CD4-positive, alpha-beta T cell (primary cell): ENCODE measurements around the gene AGO4. TPM values are rescaled to one million over a fixed set of nuclear protein-coding genes. Genes with fewer than 3 reads are reported as not detected.

Experiments
- ATAC-seq: fragments of 200-7000 bp; cut with Tn5 transposase; one replicate; pipeline ENCODE4 v1.10.0; 2022; ENCODE audit warnings: mild to moderate bottlenecking; ENCODE audit not compliant: poor library complexity
- CTCF ChIA-PET: fragments of 350-600 bp; sonication (Branson Sonifier 250); formaldehyde crosslinking; loops from one replicate; lab custom pipeline; 2021; ENCODE audit warnings: antibody characterized with exemption, inconsistent platforms; lab: Charles Lee
- POLR2A ChIA-PET: fragments of 350-600 bp; sonication (Branson Sonifier 250); formaldehyde crosslinking; loops from one replicate; lab custom pipeline; 2021; ENCODE audit warnings: antibody characterized with exemption, inconsistent platforms; lab: Charles Lee
- DNase-seq, 14 experiments: peaks; one replicate each; pipeline ENCODE4 v3.0.0-alpha.2; 2013 to 2020; ENCODE audit warnings: mixed read lengths in 2 of 14
- H3K27ac ChIP-seq, 2 donors: one replicate each; pipeline versions ENCODE4 v1.5.1 to v1.7.0; 2013; ENCODE audit warnings: low read length in 2 of 2, low read depth in 1 of 2, mild to moderate bottlenecking in 1 of 2
- H3K27me3 ChIP-seq, 2 experiments: 1 replicate in 1 of 2; 2 replicates in 1 of 2; pipeline versions ENCODE4 v1.6.1 to v1.7.0; 2013; ENCODE audit warnings: low read length in 2 of 2, control low read depth in 1 of 2, mild to moderate bottlenecking in 1 of 2, moderate library complexity in 1 of 2; ENCODE audit not compliant: insufficient read depth in 2 of 2, control insufficient read depth in 1 of 2
- H3K36me3 ChIP-seq: one replicate; pipeline ENCODE4 v1.6.1; 2013; ENCODE audit warnings: low read length, control low read depth; ENCODE audit not compliant: insufficient read depth
- H3K4me1 ChIP-seq: one replicate; pipeline ENCODE4 v1.6.1; 2013; ENCODE audit warnings: low read length, control low read depth; ENCODE audit not compliant: insufficient read depth
- H3K4me3 ChIP-seq: one replicate; pipeline ENCODE4 v1.5.1; 2013; ENCODE audit warnings: mild to moderate bottlenecking, low read length, moderate library complexity
- H3K9me3 ChIP-seq, 2 experiments: 1 replicate in 1 of 2; 2 replicates in 1 of 2; pipeline versions ENCODE4 v1.6.1 to v1.7.0; 2013; ENCODE audit warnings: low read length in 2 of 2, mild to moderate bottlenecking in 2 of 2, control low read depth in 1 of 2, moderate library complexity in 1 of 2; ENCODE audit not compliant: control insufficient read depth in 1 of 2, insufficient read depth in 1 of 2
- H3K27ac Mint-ChIP-seq: one replicate; pipeline ENCODE4 v1.8.0; 2020; ENCODE audit warnings: mixed read lengths
- H3K27me3 Mint-ChIP-seq: one replicate; pipeline ENCODE4 v1.8.0; 2021; ENCODE audit warnings: mixed read lengths
- H3K36me3 Mint-ChIP-seq: one replicate; pipeline ENCODE4 v1.8.0; 2021; ENCODE audit warnings: low read depth, mixed read lengths
- H3K4me1 Mint-ChIP-seq: one replicate; pipeline ENCODE4 v1.8.0; 2021; ENCODE audit warnings: low read depth, mixed read lengths
- H3K4me3 Mint-ChIP-seq: one replicate; pipeline ENCODE4 v1.8.0; 2020; ENCODE audit warnings: mild to moderate bottlenecking, mixed read lengths
- H3K9me3 Mint-ChIP-seq: one replicate; pipeline ENCODE4 v1.8.0; 2020; ENCODE audit warnings: mixed read lengths
- CTCF ChIP-seq: fragments of 200-600 bp; IDR thresholded peaks from one replicate; pipeline ENCODE4 v1.8.0; 2022; ENCODE audit warnings: antibody characterized with exemption, mild to moderate bottlenecking
- intact Hi-C, 2 experiments: fragments of 100-400 bp; cut with DNase I in 1 of 2; cut with micrococcal nuclease in 1 of 2; formaldehyde crosslinking; loops; one replicate each; pipeline versions ENCODE4 v1.15.1 to v1.9.0; 2023 to 2025; cut with DNase I, micrococcal nuclease
- total RNA-seq, 174 experiments: library from RNA in 2 of 174; stranded (reverse) in 2 of 174; gene quantifications; one replicate each; pipeline ENCODE4 v1.2.3 and lab custom pipeline; 2021 to 2026

AGO4 gene
- total RNA-seq, 2 experiments from 2014 or later = 7.4 to 8.1 TPM

- Histone ChIP-seq H3K9me3 (no peaks in the 10 kb centered on the region), H3K36me3 (peaks cover 42% of the 10 kb centered on the region), H3K4me1 (no peaks in the 10 kb centered on the region), H3K27ac (no peak overlapping the region), H3K27me3 (no peaks in the 10 kb centered on the region), H3K4me3 (no peak overlapping the region)
- CTCF ChIA-PET = no interaction called here
- no peak for TF ChIP-seq CTCF
- ATAC-seq (no peak), DNase-seq (no peak)
- POLR2A ChIA-PET = no interaction called here
- H3K27ac Mint-ChIP-seq = no peak overlapping the region
- H3K36me3 Mint-ChIP-seq = peaks cover 70% of the 10 kb centered on the region
- no peaks in the 10 kb centered on the region for H3K4me1 Mint-ChIP-seq
- no peak overlapping the region for H3K4me3 Mint-ChIP-seq
- intact Hi-C loops = no loop called here
- no peaks in the 10 kb centered on the region for H3K9me3 Mint-ChIP-seq
- H3K27me3 Mint-ChIP-seq = no peaks in the 10 kb centered on the region
These were observed 43.5 kb downstream of the AGO4 start for GRCh38 chr1:35851132-35851869.

GRCh38 chr1:35852241-35852640, 44.4 kb downstream of the AGO4 start:
- Mint-ChIP-seq H3K4me1 (no peaks in the 10 kb centered on the region), H3K36me3 (peaks cover 70% of the 10 kb centered on the region), H3K27ac (no peak overlapping the region), H3K4me3 (no peak overlapping the region), H3K9me3 (no peaks in the 10 kb centered on the region), H3K27me3 (no peaks in the 10 kb centered on the region)
- Histone ChIP-seq H3K27me3 (no peaks in the 10 kb centered on the region), H3K4me3 (no peak overlapping the region), H3K27ac (no peak overlapping the region), H3K4me1 (no peaks in the 10 kb centered on the region), H3K9me3 (no peaks in the 10 kb centered on the region), H3K36me3 (peaks cover 42% of the 10 kb centered on the region)
- no peak for TF ChIP-seq CTCF
- ChIA-PET POLR2A (no interaction called here), CTCF (no interaction called here)
- ATAC-seq = no peak
- intact Hi-C loops = no loop called here
- no peak for DNase-seq

- Mint-ChIP-seq H3K9me3 (no peaks in the 10 kb centered on the region), H3K27me3 (no peaks in the 10 kb centered on the region), H3K36me3 (peaks cover 55% of the 10 kb centered on the region), H3K27ac (no peak overlapping the region), H3K4me3 (no peak overlapping the region), H3K4me1 (no peaks in the 10 kb centered on the region)
- Histone ChIP-seq H3K9me3 (no peaks in the 10 kb centered on the region), H3K36me3 (peaks cover 37% of the 10 kb centered on the region), H3K27me3 (no peaks in the 10 kb centered on the region), H3K4me3 (no peak overlapping the region), H3K4me1 (no peaks in the 10 kb centered on the region), H3K27ac (no peak overlapping the region)
- POLR2A ChIA-PET = interaction anchor here (0.8 kb wide), 1 partner anchor 685 kb away, joined by 3 read pairs; no protein-coding TSS in a partner anchor
- intact Hi-C loops = no loop called here
- CTCF ChIA-PET = no interaction called here
- DNase-seq (no peak), ATAC-seq (no peak)
- no peak for TF ChIP-seq CTCF
These were observed 47.3 kb downstream of the AGO4 start for GRCh38 chr1:35854989-35855700.
